Measurements from ENCODE around the gene SEMA3C.

The SEMA3C gene

DNA sequence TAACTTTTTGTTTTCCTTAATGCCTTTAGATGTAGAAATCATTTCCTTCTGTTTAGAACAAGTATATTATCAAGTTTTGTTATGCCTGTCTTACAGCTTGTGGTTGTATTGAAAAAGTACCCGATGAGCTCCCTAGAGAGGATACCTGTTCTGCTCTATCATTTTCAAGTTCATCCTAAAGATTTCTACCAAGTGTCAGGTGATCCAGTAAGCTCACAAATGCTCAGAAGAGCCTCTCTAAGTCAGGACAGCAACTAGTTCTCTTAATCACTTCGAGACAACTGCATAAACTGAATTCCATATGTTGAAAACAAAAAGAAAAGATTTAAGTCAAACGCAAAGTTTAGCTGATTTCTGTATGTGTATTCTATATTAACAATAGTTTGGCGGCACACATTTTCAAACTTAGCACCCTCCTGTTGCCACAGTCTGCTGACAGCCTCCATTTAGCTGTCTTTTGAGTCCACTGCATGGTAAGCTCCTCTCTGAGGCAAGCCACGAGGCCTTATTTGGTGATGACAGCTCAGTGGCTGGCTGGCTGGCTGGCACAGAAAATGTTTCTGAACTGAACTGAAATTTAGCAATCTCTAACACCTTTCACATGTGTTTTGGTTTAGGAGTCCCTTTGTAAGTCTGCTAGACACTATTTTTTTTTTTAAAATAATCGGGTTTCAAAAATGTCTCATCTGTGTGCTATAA is 59.4 kb downstream of the SEMA3C start:
- CTCF ChIA-PET: interaction anchor here (0.6 to 0.7 kb wide), 5 partner anchors 12 to 243 kb away, joined by 3 to 4 read pairs (median 3); no protein-coding TSS in a partner anchor
- peak; percentile 13 for DNase-seq (ENCODE audit: low spot score)
- peak overlapping the region; percentile 40 for H3K27ac ChIP-seq
- TF ChIP-seq, protein P1, sequence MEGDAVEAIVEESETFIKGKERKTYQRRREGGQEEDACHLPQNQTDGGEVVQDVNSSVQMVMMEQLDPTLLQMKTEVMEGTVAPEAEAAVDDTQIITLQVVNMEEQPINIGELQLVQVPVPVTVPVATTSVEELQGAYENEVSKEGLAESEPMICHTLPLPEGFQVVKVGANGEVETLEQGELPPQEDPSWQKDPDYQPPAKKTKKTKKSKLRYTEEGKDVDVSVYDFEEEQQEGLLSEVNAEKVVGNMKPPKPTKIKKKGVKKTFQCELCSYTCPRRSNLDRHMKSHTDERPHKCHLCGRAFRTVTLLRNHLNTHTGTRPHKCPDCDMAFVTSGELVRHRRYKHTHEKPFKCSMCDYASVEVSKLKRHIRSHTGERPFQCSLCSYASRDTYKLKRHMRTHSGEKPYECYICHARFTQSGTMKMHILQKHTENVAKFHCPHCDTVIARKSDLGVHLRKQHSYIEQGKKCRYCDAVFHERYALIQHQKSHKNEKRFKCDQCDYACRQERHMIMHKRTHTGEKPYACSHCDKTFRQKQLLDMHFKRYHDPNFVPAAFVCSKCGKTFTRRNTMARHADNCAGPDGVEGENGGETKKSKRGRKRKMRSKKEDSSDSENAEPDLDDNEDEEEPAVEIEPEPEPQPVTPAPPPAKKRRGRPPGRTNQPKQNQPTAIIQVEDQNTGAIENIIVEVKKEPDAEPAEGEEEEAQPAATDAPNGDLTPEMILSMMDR (conservative IDR thresholded peaks at IDR 0.05; ENCODE audit: low read depth): no peak
- POLR2A ChIA-PET (ENCODE audit: low non-redundant PET): no interaction called here

DNA sequence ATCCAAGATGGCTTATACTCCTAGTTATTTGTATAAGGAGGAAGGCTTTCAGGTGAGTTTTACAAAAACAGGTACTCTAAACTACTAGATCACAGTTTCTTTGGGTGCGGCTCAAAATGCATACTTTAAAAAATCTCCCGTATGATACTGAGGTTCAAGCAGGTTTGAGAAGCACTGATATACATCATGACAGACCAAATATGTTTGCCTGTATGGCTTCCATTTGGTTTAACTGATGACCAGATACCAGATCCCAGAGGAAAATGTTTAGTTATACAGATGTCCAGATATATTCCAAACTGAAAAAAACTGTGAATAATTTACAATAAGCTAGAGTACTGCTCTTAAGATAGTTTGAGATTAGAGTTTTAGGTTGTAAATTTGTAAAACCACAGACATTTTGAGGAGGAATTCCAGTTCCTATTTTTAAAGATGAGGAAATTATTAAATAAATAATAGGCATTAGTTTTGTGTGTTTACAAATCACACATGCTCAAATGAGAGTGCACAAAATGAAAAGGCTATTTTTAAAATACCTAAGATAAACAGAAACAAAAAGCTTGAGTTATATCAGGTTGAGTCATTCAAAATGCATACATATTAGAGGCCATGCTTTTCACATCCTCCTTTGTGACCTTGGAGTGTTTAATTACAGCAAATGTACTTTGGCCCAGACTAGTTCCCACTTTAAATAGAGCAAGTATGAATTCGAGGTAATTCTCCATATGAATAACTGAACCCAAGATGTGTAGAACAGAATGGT is 60.5 kb downstream of the SEMA3C start:
- ChIA-PET POLR2A (ENCODE audit: low non-redundant PET) (no interaction called here), CTCF (no interaction called here)
- no peak overlapping the region for H3K27ac ChIP-seq
- TF ChIP-seq, protein P1 (conservative IDR thresholded peaks at IDR 0.05; ENCODE audit: low read depth): no peak
- no peak for DNase-seq (ENCODE audit: low spot score)

DNA sequence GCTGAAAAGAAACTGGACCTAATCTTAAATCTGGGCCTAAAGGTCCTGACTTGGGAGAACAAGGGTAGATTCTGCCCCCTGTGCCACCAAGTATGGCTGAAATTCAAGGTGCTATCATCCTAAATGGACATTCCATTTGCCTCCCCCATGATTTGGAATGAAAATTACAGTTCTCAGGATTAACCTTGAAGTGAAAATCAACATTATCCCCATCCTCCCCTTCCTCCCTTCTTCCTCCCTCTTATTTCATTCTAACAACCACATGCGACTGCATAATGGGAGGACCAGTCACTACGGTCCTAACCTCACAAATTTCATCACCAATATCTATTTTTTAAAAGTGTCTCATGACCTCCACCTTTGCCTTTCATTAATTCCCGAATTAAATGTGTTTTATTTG is 62.1 kb downstream of the SEMA3C start:
- ChIA-PET POLR2A (ENCODE audit: low non-redundant PET) (no interaction called here), CTCF (no interaction called here)
- TF ChIP-seq, protein P1 (conservative IDR thresholded peaks at IDR 0.05; ENCODE audit: low read depth): no peak
- no peak for DNase-seq (ENCODE audit: low spot score)
- H3K27ac ChIP-seq: no peak overlapping the region

DNA sequence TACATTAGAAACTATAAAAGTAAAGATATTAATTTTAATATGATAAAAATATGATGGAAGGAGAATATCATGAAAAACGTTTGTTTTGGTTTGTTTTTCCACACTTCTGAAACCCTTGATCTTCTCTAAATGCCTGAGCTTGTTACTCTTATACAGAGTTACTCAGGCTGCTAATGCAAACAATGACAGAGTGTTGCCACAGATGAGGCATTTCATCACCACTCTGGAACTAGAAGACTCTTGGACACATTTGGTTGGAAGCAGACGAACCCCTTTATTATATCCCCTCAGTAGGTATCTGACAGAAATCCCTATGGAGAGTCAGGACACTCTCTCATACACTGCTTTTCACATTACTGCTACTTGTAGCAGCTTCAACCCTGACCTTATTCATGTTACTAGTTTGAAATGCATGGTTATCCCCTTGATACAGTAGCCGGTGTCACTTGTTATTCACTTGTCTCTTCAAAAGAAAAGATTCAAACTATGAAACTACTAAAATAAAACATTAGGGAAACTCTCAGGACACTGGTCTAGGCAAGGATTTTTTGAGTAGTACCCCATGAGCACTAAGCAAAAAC is 66.9 kb downstream of the SEMA3C start:
- H3K27ac ChIP-seq: no peak overlapping the region
- DNase-seq (ENCODE audit: low spot score): peak; percentile 14
- POLR2A ChIA-PET (ENCODE audit: low non-redundant PET): no interaction called here
- TF ChIP-seq, protein P1 (conservative IDR thresholded peaks at IDR 0.05; ENCODE audit: low read depth): no peak
- CTCF ChIA-PET: no interaction called here

DNA sequence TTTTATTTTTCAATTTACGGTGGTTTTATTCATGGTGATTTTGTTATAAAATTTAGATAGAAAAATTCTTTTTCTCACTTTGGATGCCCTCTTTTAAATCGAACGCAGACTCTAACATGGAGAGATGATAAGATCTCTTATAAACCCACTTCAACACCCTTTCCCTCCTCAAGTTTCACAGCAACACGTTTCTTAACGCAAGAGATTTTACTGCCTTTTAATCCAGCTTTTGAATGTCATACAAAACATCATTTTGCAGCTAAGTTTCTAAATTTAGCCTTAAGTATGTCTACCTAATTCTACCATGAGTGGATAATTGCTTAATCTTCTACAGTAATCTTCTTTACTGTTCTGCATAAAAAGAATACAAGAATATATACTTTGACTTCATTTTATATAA is 70.0 kb downstream of the SEMA3C start:
- ChIA-PET CTCF (interaction anchor here (0.6 kb wide), 1 partner anchor 91 kb away, joined by 4 read pairs; no protein-coding TSS in a partner anchor), POLR2A (ENCODE audit: low non-redundant PET) (no interaction called here)
- TF ChIP-seq, protein P1 (conservative IDR thresholded peaks at IDR 0.05; ENCODE audit: low read depth): no peak
- no peak overlapping the region for H3K27ac ChIP-seq
- no peak for DNase-seq (ENCODE audit: low spot score)

DNA sequence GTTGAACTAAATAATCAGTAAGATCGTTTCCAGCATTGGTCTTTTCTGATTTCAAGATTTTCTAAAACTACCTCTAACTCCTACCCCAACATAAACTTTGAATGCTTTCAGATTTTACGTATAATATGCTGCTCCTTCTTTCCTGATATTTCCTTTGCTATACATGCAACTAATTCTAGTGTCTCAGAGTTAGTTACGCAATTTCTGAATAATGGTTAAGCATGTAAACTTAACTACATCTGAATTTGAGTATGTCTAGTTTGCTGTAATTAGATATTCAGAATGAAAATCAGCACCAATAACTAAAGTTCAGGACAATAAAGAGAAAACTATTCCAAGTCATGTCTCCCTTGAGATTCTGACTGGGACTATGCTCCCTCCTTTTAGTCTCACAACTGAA is 71.0 kb downstream of the SEMA3C start:
- TF ChIP-seq, protein P1 (conservative IDR thresholded peaks at IDR 0.05; ENCODE audit: low read depth): no peak
- POLR2A ChIA-PET (ENCODE audit: low non-redundant PET): no interaction called here
- H3K27ac ChIP-seq: no peak overlapping the region
- CTCF ChIA-PET: interaction anchor here (0.6 kb wide), 1 partner anchor 11 kb away, joined by 3 read pairs; no protein-coding TSS in a partner anchor
- DNase-seq (ENCODE audit: low spot score): no peak
